GM18517 (cell line): ENCODE data around the gene IRX1.

Experiments used
- ATAC-seq: cut with Tn5 transposase; IDR thresholded peaks from one replicate; pipeline ENCODE4 v1.9.1; 2021; ENCODE audit warnings: mild to moderate bottlenecking, moderate library complexity; ENCODE audit not compliant: unreplicated experiment

Gene IRX1

GRCh38 chr5:3595006-3595961 is at the start of gene IRX1:
IRX1 (plus strand) TSS chr5:3595832; CDS start chr5:3596106, 274 bp downstream.
- ATAC-seq: no peak

GRCh38 chr5:3546028-3546427 is 49.6 kb upstream of the IRX1 start:
- ATAC-seq: no peak

GRCh38 chr5:3564116-3564515 is 31.5 kb upstream of the IRX1 start:
- ATAC-seq: no peak

DNA sequence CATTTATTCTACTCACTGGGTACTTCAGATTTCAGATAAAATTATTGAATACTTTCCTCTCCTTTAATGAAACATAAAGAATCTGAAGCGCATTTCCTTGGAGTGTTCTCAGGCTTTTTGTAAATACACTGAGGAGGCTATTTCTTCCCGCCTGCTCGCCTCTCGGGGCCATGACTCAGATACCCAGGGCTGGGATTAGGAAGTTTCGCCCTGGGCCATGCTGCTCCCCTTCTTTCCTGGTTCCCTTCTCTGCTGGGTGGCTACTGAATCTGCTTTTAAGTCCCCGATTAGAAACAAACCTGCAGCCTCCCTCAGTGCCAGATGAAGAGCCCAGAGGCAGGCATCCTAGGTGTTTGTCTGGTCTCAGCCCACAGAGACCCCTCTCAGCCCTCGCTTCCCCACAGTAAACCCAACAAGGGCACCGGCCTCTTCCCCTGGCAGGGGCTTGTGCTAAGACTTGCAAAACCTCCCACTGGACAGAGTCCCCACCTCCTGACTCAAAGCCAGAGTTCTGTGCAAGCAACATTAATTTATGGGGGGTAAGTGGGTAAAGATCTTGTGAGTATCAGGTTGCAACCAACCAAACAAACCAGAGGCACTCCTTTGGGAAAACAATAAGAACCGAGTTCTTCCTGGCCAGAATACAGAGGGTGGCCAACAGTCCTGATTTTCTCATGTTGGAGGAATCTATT is 30.7 kb upstream of the IRX1 start:
- ATAC-seq: no peak

GRCh38 chr5:3584724-3585531 is 10.7 kb upstream of the IRX1 start:
- ATAC-seq: no peak

GRCh38 chr5:3590161-3590966 is 5.3 kb upstream of the IRX1 start:
- ATAC-seq: no peak

DNA sequence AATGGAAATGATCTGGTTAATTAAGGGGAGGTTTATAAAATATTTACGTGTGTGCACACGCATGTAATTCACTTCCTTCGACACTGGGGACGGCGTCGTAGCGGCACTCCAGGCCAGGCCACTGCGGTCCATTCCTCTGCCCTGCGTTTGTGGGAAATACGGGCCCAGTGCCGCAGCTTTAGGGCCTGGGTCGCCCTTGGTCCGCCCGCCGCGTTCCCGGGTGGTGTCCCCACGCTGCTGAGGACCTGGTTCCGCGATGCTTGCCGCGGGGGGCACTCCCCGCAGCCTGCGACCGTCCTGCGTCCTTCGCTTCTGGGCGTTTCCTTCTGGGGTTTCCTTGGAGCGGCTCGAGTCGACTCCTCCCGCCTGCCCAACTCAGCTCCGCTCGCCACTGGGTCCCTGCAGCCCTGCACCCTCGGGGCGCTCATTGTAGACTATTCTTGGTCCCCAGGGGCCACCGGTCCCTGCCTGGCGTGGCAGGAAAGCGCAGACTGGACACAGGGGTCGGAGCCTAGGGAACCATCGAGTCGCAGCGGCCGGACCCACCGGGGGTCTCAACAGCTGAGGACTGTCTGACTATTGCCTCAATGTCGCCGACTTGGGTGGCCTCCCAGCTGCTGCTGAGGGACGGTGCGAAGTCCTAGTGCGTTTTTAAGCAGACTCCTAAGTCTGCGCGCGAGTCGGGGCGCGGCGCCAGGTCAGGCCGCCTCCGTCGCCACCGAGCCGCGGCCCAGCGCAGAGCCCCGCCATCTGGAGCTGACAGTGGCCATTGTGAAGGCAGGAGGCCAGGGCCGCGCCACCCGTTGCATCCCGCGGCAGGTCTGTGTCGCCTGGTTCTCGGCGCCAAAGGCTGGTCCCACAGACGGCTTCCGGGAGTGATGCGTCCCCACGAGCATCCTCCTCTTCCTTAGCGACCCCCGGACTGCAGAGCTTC is 4.4 kb upstream of the IRX1 start:
- no peak for ATAC-seq

GRCh38 chr5:3592298-3592697 is 3.3 kb upstream of the IRX1 start:
- ATAC-seq: no peak

GRCh38 chr5:3593771-3594509 is 1.7 kb upstream of the IRX1 start:
- ATAC-seq: no peak

DNA sequence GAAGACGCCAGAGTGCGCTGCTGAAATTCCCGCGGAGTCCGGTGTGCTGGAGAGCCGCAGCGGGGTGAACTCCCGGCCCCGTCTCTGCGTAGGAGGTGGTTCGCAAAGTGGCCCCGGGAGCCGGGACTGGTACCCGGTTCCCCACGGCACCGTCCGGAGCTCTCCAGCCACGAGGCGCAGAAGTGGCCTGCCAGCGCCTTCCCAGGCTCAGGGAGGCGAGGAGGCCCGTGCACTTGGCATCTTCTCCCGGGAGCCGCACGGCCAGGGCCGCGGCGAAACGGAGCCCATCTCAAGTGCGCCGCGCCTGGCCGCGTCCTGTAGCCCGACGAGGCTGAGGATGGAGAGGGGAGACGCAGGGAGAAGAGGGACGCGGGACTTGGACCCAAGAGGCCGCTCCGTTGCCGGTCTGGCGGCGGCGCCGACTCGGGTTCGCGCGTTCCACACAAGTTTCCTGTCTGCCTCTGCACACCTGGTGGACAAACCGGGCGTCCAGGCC is 1.1 kb upstream of the IRX1 start:
- ATAC-seq: no peak

GRCh38 chr5:3596261-3596825 is 711 bp downstream of the IRX1 start:
- no peak for ATAC-seq

DNA sequence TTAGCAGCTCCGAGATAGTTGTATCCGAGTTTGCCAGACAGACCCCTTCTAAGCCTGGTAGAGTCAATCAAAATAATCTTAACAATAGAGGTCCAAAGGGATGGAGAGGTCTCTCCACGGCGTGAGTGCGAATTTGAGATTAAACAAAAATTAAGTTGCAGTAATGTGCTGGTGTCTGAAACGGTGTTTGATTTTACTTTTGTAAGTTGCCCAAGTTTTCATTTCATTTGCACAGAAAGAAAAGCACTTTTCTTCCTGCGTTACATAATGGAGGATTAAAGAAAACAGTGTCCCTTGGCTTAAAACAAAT is 1.2 kb downstream of the IRX1 start:
- no peak for ATAC-seq

- no peak for ATAC-seq
Measured at GRCh38 chr5:3597167-3598007, 1.8 kb downstream of the IRX1 start.

- ATAC-seq: no peak
Measured at GRCh38 chr5:3598207-3598606, 2.6 kb downstream of the IRX1 start.

- no peak for ATAC-seq
Measured at GRCh38 chr5:3598769-3599211, 3.2 kb downstream of the IRX1 start.

DNA sequence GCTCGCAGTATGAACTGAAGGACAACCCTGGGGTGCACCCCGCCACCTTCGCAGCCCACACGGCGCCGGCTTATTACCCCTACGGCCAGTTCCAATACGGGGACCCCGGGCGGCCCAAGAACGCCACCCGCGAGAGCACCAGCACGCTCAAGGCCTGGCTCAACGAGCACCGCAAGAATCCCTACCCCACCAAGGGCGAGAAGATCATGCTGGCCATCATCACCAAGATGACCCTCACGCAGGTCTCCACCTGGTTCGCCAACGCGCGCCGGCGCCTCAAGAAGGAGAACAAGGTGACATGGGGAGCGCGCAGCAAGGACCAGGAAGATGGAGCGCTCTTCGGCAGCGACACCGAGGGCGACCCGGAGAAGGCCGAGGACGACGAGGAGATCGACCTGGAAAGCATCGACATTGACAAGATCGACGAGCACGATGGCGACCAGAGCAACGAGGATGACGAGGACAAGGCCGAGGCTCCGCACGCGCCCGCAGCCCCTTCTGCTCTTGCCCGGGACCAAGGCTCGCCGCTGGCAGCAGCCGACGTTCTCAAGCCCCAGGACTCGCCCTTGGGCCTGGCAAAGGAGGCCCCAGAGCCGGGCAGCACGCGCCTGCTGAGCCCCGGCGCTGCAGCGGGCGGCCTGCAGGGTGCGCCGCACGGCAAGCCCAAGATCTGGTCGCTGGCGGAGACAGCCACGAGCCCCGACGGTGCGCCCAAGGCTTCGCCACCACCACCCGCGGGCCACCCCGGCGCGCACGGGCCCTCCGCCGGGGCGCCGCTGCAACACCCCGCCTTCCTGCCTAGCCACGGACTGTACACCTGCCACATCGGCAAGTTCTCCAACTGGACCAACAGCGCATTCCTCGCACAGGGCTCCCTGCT is 3.8 kb downstream of the IRX1 start:
- no peak for ATAC-seq
